PFSK-1 (cell line): ENCODE data around the gene CDC7.

Source experiments
- FOXP2 ChIP-seq: optimal IDR thresholded peaks from 2 replicates; pipeline ENCODE3; 2011; ENCODE audit warnings: borderline replicate concordance, control low read depth, inconsistent platforms; ENCODE audit not compliant: insufficient read depth; ENCODE audit errors: extremely low read length, extremely low read depth
- POLR2AphosphoS5 ChIP-seq: IDR thresholded peaks from 2 replicates; pipeline ENCODE4 v1.6.1; 2012; ENCODE audit warnings: low read depth, mild to moderate bottlenecking, control low read depth, low read length, moderate library complexity
- TAF1 ChIP-seq: IDR thresholded peaks from 2 replicates; pipeline ENCODE4 v1.6.1; 2012; ENCODE audit warnings: low read length, control low read depth, borderline replicate concordance; ENCODE audit not compliant: insufficient read depth
- TF ChIP-seq, protein P1 (sequence below), 2 experiments: IDR thresholded peaks; 2 replicates each; pipeline versions ENCODE4 v1.6.1 to v1.8.0; 2011 to 2012; ENCODE audit warnings: low read depth in 2 of 2, low read length in 2 of 2, control low read depth in 1 of 2, inconsistent platforms in 1 of 2, mild to moderate bottlenecking in 1 of 2, moderate library complexity in 1 of 2; ENCODE audit not compliant: insufficient read depth in 1 of 2

DNA sequence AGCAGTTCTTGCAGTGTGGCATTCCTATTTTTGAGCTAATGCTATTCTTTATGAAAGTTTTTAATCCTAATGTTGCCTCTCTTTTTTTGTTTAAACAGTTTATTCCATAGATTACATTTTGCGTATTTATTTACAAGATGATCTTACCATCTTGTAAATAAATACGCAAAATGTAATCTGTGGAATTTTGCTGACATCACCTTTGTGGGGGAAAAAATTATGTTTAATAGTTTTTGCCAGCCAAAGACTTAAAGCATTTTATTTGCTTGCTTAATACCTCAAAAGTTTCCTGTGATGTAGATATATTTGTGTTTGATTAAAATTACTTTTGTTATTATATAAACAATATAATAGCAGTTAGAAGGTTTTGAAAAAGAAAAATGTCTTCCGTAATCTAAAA is 15.3 kb downstream of the CDC7 start:
- no peak for TF ChIP-seq TAF1
- TF ChIP-seq POLR2AphosphoS5: no peak
- TF ChIP-seq, protein P1, sequence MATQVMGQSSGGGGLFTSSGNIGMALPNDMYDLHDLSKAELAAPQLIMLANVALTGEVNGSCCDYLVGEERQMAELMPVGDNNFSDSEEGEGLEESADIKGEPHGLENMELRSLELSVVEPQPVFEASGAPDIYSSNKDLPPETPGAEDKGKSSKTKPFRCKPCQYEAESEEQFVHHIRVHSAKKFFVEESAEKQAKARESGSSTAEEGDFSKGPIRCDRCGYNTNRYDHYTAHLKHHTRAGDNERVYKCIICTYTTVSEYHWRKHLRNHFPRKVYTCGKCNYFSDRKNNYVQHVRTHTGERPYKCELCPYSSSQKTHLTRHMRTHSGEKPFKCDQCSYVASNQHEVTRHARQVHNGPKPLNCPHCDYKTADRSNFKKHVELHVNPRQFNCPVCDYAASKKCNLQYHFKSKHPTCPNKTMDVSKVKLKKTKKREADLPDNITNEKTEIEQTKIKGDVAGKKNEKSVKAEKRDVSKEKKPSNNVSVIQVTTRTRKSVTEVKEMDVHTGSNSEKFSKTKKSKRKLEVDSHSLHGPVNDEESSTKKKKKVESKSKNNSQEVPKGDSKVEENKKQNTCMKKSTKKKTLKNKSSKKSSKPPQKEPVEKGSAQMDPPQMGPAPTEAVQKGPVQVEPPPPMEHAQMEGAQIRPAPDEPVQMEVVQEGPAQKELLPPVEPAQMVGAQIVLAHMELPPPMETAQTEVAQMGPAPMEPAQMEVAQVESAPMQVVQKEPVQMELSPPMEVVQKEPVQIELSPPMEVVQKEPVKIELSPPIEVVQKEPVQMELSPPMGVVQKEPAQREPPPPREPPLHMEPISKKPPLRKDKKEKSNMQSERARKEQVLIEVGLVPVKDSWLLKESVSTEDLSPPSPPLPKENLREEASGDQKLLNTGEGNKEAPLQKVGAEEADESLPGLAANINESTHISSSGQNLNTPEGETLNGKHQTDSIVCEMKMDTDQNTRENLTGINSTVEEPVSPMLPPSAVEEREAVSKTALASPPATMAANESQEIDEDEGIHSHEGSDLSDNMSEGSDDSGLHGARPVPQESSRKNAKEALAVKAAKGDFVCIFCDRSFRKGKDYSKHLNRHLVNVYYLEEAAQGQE (IDR thresholded peaks at IDR 0.05; ENCODE audit: insufficient read depth in 1 of 2, low read depth in 2 of 2, low read length in 2 of 2): no peak
- no peak for TF ChIP-seq FOXP2
